Activated CD8-positive, alpha-beta memory T cell treated with anti-CD3 and anti-CD28 coated beads, Interleukin-2, amount 50 U/mL, for 24 hours (primary cell): ENCODE results near the gene WSCD2.

Experiments
- DNase-seq: peaks from one replicate; pipeline ENCODE4 v3.0.0-alpha.2; 2020; ENCODE audit errors: extremely low read depth

WSCD2 gene

DNA sequence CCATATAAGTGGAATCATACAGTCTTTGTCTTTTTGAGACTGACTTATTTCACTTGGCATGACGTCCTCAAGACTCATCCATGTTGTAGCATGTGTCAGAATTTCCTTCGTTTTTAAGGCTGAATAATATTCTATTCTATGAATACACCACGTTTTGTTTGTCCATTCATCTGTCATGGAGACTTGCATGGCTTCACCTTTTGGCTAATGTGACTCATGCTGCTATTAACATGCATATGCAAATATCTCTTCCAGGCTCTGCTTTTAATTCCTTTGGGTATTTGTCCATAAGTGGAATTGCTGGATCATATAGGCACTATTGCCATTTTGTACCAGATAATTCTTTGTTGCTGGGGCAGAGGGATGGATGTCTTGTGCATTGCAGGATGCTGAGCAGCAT, 19.6 kb upstream of the WSCD2 start:
- no peak for DNase-seq

DNA sequence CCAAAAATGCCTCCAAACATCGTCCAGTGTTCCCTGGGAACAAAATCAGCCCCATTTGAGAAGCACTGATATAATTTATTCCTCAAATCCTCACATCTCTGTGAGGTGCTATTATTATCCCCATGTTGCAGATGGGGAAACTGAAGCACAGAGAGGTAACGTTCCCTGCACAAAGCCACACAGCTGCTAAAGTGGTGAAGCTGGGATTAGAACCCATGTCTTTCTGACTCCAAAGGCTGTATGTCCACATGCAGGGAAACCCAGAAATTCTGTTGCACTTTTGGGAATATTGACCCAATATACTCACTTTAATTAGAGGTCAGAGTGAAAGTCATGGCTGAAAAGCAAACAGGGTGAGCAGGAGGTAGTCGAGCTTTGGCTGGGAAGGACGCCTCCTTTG, 19.1 kb upstream of the WSCD2 start:
- no peak for DNase-seq

DNA sequence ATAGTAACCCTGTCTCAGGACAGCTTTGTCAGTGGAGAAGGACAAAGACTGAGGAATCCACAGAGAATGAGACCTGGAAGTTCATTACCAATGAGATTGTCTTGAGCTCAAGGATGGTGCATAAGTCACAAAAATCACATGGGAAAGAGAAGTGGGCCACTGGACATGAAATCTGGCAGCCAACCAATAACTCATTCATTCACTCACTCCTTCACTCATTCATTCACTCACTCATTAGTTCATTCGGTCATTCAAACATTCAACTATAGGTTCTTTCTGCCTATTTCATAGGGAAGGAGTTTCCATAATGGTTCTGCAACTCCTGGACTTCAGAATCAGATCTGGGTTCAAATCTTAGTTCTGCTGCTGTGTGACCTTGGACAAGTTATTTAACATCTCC, 18.2 kb upstream of the WSCD2 start:
- no peak for DNase-seq

DNA sequence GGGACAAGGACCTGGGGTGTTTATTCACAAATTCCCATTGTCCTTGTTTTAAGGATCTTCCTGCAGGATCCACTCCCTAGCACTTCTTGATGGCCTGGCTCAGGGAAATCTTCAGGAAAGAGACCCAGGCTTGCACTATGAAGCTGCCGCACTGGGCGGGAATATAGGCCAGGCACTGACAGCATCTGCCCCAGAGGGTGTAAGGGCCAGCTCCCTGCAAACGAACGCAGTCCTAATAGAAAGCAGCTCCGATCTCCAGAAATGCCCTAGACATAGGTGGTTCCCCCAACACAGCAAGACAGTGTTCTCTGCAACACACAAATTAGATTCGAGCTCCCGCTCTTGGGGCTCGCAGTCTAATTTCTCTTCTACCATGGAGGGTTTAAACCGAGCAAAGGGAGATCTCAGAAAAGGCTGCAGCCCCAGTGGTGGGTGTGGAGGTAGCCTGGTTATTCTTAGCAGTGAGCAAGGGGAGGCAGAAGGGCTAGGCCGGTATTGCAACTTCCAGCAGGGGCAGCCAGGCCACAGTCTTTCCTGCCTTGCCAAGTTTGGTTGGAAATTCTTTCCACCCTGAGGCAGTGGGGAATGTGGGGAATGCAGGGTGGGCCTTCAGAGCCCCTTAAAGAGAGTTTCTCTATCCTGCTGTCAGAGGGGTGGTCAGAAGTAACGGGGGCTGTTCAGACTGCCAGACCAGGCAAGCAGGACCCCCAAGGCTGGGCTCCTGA, 16.1 kb upstream of the WSCD2 start:
- no peak for DNase-seq

DNA sequence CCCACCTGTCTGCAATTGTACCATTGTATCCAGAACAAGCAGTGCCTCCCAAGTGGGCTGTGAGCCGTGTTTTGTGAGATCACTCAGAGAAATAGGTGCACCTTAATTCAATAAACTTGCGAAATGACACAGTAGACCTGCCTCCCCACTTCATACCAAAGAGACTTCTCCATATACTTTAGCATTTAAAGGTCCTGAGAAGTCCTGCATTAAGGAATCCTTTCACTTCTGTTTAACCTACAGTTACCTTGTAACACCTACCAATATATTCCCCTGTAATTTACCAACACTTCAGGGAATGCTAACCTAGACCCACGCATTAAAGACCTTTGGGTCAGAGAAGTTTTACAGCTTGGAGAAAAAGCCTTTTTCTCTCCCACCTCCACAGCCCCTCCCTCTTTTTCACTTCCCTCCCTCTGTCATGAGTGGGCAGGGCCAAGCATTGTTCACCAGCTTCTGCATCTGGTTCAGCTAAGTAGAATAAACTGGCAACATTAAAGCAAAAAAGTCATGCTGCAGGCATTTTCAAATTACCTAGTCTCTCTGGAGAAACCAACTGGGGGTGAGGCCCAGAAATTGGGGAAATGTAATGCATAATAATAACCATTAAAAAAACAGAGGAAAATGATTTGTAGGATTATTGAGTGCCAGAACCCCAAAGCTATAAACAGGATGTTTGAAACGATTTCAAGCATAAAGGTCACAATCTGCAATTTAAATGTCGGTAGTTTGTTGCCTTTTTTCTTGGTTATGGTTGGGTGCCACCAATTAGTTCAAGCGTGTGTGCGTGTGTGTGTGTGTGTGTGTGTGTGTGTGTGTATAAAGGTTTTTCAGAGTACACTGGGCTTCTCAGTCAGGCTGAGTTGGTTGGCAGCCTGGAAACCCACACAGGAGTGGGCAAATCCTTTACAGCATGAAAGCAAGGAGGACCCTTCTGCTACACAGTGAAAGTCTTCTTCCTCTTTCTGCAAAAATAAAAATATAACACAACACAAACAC, 13.7 kb upstream of the WSCD2 start:
- no peak for DNase-seq

DNA sequence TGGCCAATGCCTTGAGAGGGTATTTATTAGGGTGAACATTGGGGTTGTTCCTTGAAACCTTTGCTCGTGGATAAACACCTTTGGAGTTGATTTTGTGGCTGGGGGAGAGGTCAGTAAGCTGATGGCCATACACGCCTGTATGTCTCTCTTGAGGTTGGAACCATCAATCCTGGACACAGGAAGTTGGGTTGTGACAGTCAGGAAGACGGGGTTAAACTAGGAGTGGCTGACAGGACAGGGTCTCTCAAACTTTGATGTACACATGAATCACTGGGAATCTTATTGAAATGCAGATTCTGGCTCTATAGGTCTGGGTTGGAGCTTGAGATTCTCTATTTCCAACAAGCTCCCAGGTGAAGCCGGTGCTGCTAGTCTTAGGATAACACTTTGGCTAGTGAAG, 12.8 kb upstream of the WSCD2 start:
- no peak for DNase-seq

DNA sequence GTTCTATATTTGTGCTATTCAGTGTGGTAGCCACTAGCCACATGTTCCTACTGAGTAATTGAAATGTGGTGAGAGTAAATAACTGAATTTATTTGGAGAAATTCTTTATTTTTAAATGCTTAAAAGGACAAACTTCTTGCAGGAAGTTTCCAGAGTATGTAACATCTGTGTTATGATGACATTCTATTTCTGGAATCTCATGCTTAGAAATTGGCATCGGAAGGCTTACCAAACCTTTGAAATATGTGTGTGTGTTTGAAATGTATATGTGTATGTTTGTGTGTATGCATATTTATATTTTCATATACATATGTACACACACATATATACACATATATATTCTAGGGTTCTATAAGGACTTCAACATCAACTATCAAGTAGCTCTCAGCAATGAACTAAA, 12.4 kb upstream of the WSCD2 start:
- no peak for DNase-seq

DNA sequence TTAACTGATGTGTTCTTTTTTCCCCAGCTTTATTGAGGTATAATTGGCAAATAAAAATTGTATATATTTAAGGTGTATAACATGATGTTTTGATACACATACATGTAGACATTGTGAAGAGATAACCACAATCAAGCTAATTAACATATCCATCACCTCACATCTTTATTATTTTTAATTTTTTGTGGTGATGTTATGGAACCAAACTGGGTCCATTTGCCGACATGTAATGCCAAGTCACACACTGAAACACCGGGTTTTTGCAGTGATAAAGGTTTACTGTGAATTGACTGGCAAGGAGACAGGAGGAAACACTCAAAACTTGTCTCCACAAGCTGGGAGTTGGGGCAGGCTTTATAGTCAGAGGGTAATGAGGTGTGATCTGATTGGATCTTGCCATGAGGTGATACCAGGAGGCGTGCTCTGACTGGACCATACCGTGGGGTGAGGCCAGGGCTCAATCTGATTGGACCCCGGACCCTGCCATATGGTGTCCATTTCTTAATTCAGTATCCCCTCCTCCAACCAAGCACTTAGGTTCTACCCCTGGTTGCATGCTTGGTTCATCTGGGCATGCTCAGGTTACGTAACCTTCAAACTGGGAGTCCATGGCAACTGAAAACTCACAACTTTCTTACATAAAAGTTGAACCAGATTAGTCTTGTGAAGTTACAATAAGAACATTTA, 11.8 kb upstream of the WSCD2 start:
- DNase-seq, result no peak

DNA sequence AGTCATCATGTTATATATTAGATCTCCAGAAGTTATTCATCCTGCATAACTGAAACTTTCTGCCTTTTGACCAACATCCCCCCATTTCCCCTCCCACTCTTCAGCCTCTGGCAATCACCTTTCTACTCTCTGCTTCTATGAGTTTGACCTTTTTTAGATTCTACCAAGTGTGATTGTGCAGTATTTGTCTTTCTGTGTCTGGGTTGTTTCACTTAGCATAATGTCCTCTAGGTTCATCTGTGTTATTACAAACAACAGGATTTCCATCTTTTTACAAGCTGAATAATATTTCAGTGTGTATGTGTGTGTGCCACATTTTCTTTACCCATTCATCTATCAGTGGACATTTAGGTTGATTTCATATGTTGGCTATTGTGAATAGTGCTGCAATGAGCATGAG, 11.2 kb upstream of the WSCD2 start:
- DNase-seq, result no peak

DNA sequence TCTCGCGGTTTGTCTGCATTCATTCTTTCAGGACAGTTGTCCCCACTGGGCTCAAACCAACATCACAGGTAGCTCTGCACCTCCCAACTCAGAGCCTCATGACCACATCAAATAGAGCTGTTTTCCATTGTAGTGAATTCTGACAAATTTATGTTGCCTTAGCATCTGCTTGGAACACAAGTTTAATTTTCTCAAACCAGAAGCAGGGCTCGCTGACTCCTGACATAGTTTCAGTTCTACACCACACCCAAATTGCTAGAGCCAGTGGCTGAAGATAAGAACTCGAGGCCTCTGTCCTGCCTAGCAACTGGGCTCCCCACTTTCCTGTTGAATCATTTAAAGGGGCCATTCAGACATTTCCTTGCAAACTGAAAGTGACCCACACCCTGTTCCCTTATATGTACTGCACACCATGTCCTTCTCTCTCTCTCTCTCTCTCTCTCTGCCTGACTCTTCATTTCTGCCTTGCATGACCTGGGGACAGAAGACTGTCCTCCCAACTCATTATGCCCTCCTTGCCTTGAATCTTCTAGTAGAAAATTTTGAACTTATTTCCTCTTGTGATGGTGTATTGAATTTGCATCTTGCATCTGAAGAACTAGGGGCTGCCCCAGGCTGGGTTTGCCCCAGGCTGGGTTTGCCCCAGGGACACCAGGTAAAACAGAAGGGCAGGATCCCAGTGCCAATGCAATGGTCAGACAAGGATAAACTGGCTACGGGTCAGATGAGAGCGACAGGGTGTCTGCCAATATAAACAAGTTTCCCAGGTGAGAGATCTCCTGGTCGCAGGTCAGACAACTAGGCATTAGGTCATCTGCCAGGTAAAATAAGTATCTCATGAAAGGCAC, 9.7 kb upstream of the WSCD2 start:
- no peak for DNase-seq

DNA sequence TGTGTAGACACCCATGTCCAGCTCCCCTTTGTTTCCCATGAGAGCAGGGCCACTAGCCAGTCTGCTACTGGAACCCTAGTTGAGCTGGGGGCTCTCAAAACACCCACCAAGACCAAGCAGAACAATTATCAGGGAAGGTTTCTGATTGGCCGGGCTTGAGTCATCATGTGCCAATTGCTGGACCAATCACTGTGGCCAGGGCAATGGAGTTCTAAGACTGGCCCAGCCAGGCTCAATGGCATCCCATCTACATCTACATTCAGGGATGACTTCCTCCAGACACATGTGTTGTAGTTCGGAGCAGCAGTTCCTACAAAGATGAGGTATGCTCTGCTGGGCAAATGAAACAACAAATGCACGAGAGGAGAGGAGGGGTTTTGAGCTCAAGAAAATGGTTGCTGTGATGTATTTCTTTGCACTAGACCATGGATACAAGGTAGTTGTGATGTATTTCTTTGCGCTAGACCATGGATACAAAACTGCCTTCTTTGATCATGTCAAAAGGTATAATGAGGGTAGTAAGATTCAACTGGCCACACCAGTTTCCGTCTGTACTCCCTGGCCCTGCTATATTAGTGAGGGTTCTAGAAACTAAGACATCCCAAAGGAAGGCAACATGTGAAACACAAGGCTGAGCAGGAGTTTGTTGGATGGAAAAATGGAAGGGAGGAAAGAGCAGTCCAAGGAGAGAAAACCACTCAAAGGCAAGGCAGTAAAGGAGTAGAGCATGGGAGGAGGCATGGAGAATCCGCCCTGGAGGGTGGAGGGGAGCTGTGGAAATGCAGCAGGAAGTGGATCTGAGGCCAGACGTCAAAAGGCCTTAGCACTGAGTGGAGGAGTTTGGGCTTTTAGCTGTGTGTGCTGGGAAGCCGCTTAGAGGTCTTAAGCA, 8.9 kb upstream of the WSCD2 start:
- no peak for DNase-seq

DNA sequence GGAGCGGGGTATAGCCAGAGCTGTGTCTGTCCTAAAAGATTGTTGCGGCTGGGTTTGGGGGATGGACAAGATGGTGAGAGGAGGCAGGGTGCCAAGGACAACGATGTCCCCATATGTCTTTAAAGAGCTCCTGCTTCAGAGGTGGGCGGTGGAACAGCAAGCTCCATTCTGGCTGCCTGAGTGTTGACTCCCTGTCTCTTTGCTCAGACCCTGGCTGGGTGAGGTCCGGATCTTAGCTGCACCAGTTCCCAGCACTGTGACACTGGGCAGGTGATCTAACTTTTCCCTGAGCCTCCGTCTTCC, 8.3 kb upstream of the WSCD2 start:
- DNase-seq, result no peak

DNA sequence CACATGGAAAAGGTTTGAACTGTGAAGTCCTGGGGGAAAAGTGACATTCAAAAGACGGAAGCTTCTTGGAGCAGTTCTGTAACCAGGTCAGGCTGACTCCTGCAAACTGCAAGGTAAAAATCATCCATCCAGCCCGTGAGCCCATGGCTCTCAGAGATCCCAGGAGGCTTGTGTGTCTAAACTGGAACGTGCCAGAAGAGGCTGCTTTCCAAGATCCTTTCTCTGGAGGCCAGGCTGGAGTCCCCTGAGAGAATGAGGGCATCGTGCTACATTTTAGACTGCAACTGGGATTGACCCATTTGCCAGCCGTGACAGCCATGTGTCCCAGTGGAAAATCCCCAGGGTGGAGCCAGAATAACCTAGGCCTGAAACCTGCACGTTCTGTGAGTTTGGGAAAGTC, 7.8 kb upstream of the WSCD2 start:
- DNase-seq, result no peak

DNA sequence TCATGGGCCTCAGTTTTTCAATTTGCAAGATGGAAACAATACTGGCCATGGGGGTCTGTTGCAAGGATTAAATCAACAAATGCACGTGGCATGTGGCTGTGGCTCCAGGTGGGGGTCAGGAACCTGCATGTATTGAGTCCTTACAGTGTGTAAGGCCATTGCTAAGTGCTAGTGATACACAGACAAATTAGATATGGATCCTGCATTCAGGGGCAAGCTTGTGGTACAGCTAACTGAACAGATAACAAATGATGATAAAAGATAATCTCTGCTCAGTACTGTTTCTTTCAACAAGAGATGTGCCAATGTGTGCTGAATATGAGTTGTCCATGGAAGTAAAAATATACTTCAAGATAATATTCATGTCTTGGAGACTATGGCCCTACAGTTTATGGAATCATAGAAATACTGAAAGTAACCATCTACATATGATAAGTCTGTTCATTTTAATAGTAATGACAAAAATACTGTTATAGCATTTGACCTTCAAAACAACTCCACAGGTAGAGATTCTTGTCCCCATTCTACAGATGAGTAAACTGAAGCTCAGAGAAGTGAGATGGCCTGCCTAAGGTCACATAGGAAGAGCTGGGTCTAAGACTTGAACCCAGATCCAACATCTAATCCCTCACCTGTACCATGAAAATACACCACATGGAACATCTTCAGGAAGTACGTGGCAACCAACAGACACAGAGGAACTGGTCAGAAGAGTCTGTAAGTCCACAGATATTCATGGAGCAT, 7.2 kb upstream of the WSCD2 start:
- no peak for DNase-seq

DNA sequence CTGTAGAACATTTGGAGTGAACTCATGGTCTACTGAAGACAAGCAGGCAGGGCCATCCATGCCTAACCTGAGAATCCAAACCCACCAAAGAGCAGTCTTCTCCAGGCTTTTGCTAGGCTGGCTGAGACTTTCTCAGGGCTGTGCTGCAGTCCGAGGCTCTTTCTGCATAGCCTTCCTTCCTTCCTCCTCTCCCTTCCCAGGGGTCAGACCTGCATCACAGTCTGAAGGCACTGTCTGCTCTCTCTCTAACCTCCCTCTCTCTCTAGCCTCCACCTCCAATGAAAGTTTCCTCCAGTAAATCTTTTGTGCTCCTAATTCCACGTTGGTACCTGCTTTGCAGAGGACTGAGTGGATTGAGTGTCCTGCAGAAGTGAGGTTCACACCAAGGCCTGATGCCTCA, 6.4 kb upstream of the WSCD2 start:
- no peak for DNase-seq

DNA sequence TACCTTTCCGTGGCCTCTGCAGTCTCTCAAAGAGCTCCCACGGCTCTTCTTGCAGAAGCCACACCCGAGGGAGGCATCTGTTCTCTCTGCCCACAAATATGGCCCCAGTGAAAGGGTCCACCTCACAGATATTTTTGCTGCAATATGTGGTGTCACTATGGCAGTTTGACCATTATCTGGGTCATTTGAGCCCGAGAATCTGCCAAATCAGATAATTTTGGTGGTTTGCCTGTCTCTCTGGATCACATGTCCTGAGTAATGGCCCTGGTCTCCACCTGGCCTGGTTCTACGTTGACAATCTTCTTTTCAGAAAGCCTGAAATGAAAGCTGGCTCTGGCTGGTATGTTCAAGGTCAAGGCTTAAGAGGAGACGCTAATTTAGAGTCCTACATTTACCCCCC, 5.7 kb upstream of the WSCD2 start:
- no peak for DNase-seq

DNA sequence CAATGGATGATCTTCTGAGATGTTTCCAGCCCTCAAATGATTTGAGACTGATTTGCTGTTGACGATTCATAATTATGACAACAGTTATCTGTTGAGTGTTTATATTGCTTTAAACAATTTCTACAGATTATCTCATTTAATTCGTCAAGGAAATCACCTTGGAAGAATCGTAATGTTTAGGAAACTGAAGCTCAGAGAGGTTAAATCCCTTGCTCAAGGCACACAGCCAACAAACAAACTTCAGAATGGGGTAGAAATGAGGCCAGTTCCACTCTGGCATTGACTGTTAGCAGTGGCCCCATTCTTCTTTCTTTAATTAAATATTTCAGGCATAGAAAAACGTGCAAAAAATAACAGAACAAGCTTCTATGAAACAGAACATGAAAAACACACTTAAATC, 4.0 kb upstream of the WSCD2 start:
- DNase-seq, result no peak

DNA sequence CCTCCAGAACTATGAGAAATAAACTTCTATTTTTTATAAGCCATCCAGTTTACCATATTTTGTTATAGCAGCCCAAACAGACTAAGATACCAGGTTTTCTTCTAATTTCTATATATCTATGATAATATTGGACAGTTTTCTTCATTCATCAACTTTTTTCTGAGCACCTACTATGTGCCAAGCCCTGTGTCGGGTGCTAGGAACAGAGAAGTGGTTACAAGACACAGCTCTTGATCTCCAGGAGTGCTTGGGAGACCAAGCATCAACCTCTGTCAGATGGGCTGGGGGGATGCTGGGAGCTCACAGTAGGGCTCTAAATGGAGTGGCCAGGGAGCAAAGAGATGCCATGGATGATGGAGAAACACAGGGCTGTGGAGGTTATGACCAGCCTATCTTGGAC, 2.9 kb upstream of the WSCD2 start:
- no peak for DNase-seq

DNA sequence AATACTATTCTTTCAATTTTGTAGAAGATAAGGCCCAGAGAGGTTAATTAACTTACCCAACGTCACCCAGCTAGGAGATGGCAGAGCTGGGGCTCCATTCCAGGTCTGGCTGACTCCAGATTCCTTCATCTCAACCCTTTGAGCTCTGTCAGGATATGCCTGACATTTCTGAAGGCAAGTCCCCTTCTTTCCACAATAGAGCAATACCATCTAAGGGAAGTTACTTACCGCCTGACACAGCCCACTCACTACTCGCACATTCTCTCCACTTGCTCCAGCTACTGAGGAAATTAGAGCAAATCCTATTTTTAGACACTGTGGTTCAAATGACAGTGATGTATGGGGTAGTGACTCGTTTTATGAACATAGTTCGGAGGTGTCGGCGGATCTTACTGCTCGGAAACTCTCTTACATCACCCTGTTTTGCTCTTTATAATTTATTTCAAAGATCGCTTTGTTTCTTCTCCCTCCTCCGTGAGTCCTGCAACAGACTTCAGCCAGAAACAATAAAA, 2.0 kb upstream of the WSCD2 start:
- no peak for DNase-seq

DNA sequence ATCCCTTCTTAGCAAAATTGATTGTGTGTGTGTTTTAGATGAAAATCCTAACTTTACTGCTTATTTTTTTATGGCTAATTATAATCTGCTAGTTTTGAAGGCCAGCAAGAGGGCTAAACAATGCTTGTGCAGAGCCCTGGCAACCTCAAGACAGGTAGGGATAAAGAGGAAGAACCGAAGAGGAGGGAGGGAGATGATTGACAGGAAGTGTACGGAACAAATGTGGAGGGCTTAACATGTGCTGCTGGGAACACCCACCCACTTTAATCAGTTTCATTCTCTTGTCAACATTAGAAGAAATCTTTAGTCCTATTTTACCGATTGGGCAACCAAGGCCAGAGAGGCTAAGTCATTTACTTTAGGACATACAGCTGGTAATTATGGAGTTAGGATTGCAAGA, 1.4 kb upstream of the WSCD2 start:
- no peak for DNase-seq
